OCI-M2 (cell line): ENCODE measurements around the gene TRIM68.

Experiments used
- DNase-seq: peaks from one replicate; lab custom pipeline; 2025; ENCODE audit not compliant: unreplicated experiment; lab: John Stamatoyannopoulos, UW

Gene TRIM68

DNA sequence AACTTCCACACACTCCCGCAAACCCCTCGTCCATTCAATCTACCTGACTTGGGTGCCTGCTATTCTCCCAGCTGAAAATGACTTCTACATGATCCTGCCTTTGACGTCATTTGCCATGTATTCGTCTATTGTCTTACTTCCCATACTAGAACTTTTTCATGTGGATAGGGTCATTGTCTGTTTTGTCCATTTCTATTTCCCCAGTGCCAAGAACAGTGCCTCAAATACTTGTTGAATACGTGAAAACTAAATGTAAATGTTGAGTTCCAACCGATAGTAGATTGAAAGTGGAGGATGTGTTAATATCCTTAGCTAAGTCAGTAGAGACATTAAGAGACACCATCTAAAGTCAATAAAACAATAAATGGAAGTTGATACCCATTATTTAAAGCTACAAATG is 935 bp downstream of the TRIM68 start:
- no peak for DNase-seq

GRCh38 chr11:4606231-4607015 is 1.6 kb downstream of the TRIM68 start:
- DNase-seq = no peak

- DNase-seq = no peak
These were observed 3.0 kb downstream of the TRIM68 start for GRCh38 chr11:4605057-4605456.

GRCh38 chr11:4593739-4594138 is 14.3 kb downstream of the TRIM68 start, which contains the start of gene OR52I1:
OR52I1 (plus strand) TSS chr11:4594039; CDS start chr11:4594039, 0 bp downstream.
- no peak for DNase-seq

DNA sequence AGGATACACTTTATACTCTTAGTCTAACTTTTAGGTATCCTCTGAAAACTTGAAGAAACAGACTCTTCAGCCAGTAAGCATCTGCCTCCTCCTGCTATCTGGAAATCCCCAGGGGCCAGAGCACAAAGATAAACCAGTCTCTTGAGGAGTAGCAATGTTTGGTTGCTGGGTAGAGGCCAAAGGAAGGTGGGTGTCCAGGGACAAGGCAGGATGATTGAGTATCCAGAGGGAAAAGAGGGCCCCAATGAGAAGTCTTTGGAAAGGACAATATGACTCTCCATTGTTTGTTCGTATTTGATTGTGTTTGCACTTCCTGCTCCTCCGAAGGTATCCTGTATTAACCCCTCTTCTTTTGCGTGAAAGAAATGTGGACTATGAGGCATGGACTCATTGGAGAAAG is 19.0 kb downstream of the TRIM68 start:
- no peak for DNase-seq

DNA sequence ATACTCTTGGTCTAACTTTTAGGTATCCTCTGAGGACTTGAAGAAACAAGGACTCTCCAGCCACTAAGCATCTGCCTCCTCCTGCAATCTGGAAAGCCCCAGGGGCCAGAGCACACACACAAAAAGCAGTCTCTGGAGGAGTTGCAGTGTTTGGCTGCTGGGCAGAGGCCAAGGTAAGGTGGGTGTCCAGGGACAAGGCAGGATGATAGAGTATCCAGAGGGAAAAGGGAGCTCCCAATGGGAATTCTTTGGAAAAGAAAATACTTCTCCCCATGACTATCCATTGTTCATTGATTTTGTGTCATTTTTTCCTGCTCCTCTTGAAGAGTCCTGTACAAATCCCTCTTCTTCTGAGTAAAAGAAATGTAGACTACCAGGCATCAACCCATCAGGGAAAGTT is 26.6 kb downstream of the TRIM68 start, which contains the start of gene OR52I2:
Gene OR52I2 (plus strand): TSS at position 301 of the 400 bp plus-strand sequence.
- DNase-seq = no peak

GRCh38 chr11:4580124-4580523 is 27.9 kb downstream of the TRIM68 start:
- DNase-seq = no peak

- DNase-seq = no peak
These were observed 29.4 kb downstream of the TRIM68 start for GRCh38 chr11:4578624-4579023.

- DNase-seq = no peak
These were observed 30.3 kb downstream of the TRIM68 start for GRCh38 chr11:4577761-4578160.

DNA sequence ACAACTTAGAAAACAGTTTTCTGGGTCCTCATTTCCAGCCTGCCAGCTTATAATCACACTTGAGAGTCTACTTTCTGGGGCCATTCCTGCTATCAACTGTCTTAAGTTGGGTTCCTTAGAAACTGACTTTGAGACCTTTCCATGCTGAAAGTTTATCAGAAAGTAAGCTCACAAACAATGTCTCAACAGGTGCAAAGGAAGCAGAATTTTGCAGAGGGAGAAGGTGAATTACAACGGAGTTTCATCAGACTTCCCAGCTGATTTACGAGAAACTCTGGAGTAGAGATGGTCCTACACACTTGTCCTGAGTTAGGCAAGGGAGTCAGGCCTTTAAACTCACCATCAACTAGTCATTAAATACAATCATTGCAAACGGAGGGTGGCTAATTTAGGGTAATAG is 31.2 kb downstream of the TRIM68 start:
- DNase-seq = no peak

DNA sequence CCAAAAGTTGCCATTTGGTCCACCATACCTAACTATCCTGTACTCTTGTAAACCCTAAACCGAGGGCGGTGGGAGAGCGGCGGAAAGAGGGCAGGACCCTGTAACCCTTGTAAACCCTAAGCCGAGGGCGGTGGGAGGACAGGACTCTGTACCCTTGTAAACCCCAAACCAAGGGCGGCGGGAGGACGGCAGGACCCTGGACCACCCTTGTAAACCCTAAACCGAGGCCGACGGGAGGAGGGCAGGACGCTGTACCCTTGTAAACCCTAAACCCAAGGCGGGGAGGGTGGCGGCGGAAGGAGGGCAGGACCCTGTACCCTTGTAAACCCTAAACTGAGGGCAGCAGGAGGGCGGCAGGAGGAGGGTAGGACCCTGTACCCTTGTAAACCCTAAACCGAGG is 39.0 kb downstream of the TRIM68 start:
- DNase-seq = no peak

GRCh38 chr11:4565371-4565770 is 42.7 kb downstream of the TRIM68 start:
- no peak for DNase-seq

- no peak for DNase-seq
These were observed 47.6 kb downstream of the TRIM68 start for GRCh38 chr11:4560467-4560866.

DNA sequence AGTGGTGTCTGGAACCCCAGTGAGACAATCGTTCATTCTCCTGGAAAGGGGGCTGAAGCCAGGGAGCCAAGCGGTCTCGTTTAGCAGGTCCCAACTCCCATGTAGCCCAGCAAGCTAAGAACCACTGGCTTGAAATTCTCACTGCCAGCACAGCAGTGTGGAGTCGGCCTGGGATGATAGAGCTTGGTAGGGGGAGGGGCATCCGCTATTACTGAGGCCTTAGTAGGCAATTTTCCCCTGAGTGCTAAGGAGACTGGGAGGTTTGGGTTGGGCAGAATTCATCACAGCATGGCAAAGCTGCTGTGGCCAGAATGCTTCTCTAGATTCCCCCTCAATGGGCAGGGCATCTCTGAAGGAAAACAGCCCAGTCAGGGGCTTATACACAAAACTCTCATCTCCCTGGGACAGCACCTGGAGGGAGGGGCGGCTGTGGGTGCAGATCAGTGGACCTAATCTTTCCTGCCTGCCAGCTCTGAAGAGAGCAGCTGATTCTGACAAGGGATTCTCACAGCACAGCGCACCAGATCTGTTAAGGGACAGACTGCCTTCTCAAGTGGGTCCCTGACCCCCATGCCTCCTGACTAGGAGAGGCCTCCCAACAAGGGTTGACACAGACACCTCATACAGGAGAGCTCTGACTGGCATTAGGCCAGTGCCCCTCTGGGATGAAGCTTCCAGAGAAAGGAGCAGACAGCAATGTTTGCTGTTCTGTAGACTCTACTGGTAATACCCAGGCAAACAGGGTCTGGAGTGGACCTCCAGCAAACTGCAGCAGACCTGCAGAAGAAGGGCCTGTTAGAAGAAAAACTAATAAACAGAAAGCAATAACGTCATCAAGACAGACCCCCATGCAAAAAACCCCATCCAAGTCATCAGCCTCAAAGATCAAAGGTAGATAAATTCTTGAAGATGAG is 48.2 kb downstream of the TRIM68 start:
- no peak for DNase-seq

DNA sequence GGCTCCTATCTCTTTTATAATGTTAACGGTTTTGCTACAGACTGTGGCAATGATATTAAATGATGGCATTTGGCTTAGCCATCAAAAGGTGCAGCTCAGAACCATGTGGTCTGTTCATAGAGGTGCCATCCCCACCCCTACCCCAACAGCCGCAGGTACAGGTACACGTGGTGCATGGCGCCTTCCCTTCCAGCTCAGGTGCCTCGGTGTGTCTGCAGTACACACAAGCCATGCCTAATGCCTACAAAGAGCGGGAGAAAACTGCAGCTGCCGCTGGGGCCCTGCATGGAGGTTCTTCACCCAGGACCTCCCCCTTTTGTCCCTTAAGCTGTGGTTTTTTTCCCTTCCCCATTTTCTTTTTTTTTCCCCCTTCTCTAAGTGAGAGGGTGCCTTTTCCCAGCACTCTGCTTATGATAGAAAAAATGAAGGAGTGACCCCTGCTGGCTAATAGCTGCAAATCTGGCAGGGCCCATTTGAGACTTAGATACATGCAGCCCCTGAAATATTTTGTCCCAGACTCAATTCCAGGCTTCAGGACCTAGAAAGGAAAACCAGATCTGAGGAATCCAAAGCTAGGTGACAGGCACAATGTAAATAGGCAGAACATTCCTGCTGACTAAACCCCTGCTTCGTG is 56.6 kb downstream of the TRIM68 start:
- DNase-seq = no peak
